ENCODE data around the gene MAGI1. TPM values are rescaled to one million over a fixed set of nuclear protein-coding genes. Genes with fewer than 3 reads are reported as not detected.

MAGI1 gene
- polyA plus RNA-seq, 1 of the 3 experiments (the other 2 are of a cell fraction) = 10.3 TPM

GRCh38 chr3:65875393-65876027 is 163.2 kb downstream of the MAGI1 start:
- Histone ChIP-seq H3K4me2 (no peak overlapping the region), H3K9me2 (no peaks in the 10 kb centered on the region), H3F3A (replicated peaks; ENCODE audit: insufficient read depth) (no peaks in the 10 kb centered on the region), H3K36me3 (replicated peaks in 1 of 2; ENCODE audit: control insufficient read depth in 1 of 2, insufficient read depth in 2 of 2, low read length in 1 of 2) (no peaks in the 10 kb centered on the region), H2AFZ (ENCODE audit: low read depth) (no peak overlapping the region), H3K79me2 (ENCODE audit: insufficient read depth) (peaks cover 49% of the 10 kb centered on the region; the same call in 1 of the 2 replicates), H3K9me3 (no peaks in the 10 kb centered on the region), H3K27me3 (ENCODE audit: insufficient read depth) (no peaks in the 10 kb centered on the region), H3K4me3 (ENCODE audit: low read depth in 2 of 2, low read length in 1 of 2) (no peak overlapping the region), H3K4me1 (ENCODE audit: control insufficient read depth in 1 of 2, insufficient read depth in 2 of 2, low read depth in 1 of 2, low read length in 1 of 2) (peaks cover 0 to 6% of the 10 kb centered on the region in 2 experiments; a peak in 1 of 4 replicates), H3K27ac (ENCODE audit: low read depth in 2 of 2, low read length in 1 of 2) (no peak overlapping the region), H3K9ac (no peak overlapping the region), H4K20me1 (ENCODE audit: insufficient read depth) (peaks cover 8% of the 10 kb centered on the region; the same call in 1 of the 2 replicates)
- no peak for TF ChIP-seq GABPA (IDR thresholded peaks at IDR 0.05; ENCODE audit: low read depth)
- no peak for TF ChIP-seq FOSL2 (IDR thresholded peaks at IDR 0.05; ENCODE audit: borderline replicate concordance, low read depth)
- no peak for TF ChIP-seq REST (IDR thresholded peaks at IDR 0.05; ENCODE audit: low read depth, low read length)
- no peak for TF ChIP-seq FOXJ3 (CRISPR knock-in tag; IDR thresholded peaks at IDR 0.05)
- TF ChIP-seq EZH2phosphoT487 (IDR thresholded peaks at IDR 0.05; ENCODE audit: borderline replicate concordance, low read depth) = no peak
- TF ChIP-seq JUND (IDR thresholded peaks at IDR 0.05) = no peak
- TF ChIP-seq IRF3 (IDR thresholded peaks at IDR 0.05; ENCODE audit: low read depth, low read length) = no peak
- TF ChIP-seq MXI1 (IDR thresholded peaks at IDR 0.05; ENCODE audit: low read depth, low read length) = no peak
- no peak for TF ChIP-seq RXRA (IDR thresholded peaks at IDR 0.05; ENCODE audit: borderline replicate concordance, low read depth)
- no peak for TF ChIP-seq MEF2A (IDR thresholded peaks at IDR 0.05; ENCODE audit: borderline replicate concordance, low read depth)
- TF ChIP-seq NRF1 (IDR thresholded peaks at IDR 0.05; ENCODE audit: low read depth, low read length) = no peak
- TF ChIP-seq CHD2 (IDR thresholded peaks at IDR 0.05; ENCODE audit: low read length, partially characterized antibody) = no peak
- TF ChIP-seq GATA2 (CRISPR knock-in tag; IDR thresholded peaks at IDR 0.05) = no peak
- TF ChIP-seq USF1 (IDR thresholded peaks at IDR 0.05; ENCODE audit: borderline replicate concordance, low read depth) = no peak
- TF ChIP-seq TAF1 (IDR thresholded peaks at IDR 0.05; ENCODE audit: borderline replicate concordance, low read depth, low read length) = no peak
- TF ChIP-seq FOXM1 (IDR thresholded peaks at IDR 0.05; ENCODE audit: low read depth) = no peak
- TF ChIP-seq PBX3 (IDR thresholded peaks at IDR 0.05) = no peak
- TF ChIP-seq RCOR1 (IDR thresholded peaks at IDR 0.05; ENCODE audit: low read length) = no peak
- 81% methylated on average over 6 of the region's 6 CpGs for WGBS (ENCODE audit: low lambda C conversion rate)
- POLR2A ChIA-PET = no interaction called here
- no peak for DNase-seq
- CTCF ChIA-PET = interaction anchor here (1.2 kb wide), 1 partner anchor 263 kb away, joined by 4 read pairs; no protein-coding TSS in a partner anchor

Measured in SK-N-SH (cell line).